ENCODE data around the gene LACRT. TPM values are rescaled to one million over a fixed set of nuclear protein-coding genes. Genes with fewer than 3 reads are reported as not detected.

LACRT gene
- polyA plus RNA-seq, 1 donor (not counting 4 experiments of a cell fraction or from before 2014, with no cell fraction given) = not detected

DNA sequence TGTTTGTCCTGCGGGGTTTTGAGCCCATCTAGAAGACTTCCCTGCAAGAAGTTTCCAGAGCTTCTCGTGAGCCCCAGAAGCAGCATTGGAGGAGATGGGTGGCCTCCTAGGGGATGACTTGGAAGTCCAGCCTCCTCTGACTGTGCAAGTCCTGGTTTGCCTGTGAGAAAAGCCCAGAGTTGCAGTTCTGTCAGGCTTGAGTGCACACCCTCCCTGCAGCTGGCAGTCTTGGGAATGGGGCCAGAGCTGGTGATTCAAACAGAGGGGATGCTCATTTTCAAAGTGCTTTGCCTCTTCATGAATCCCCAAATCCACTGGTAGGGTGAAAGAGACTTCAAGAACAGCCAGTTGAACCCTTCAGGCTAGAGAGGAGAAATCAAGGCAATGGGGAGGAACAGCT lies 42.4 kb downstream of the LACRT start:
- no peak overlapping the region for H3K4me3 ChIP-seq (ENCODE audit: control insufficient read depth in 2 of 3, extremely low read depth in 1 of 3, insufficient read depth in 2 of 3, low read depth in 1 of 3, low read length in 3 of 3)
- H3K36me3 ChIP-seq (ENCODE audit: control insufficient read depth in 2 of 2, extremely low read depth in 1 of 2, insufficient read depth in 2 of 2, low read length in 2 of 2) = no peaks in the 10 kb centered on the region
- H3K9me1 ChIP-seq (ENCODE audit: control insufficient read depth, extremely low read depth, insufficient read depth, low read length) = no peaks in the 10 kb centered on the region
- peaks cover 37% of the 10 kb centered on the region for H3K27me3 ChIP-seq (ENCODE audit: control insufficient read depth, extremely low read depth, insufficient read depth, low read length)
- FAIRE-seq = no peak
- H3K9me3 ChIP-seq (ENCODE audit: control insufficient read depth, low read depth, low read length) = no peaks in the 10 kb centered on the region
- TF ChIP-seq, protein P1, sequence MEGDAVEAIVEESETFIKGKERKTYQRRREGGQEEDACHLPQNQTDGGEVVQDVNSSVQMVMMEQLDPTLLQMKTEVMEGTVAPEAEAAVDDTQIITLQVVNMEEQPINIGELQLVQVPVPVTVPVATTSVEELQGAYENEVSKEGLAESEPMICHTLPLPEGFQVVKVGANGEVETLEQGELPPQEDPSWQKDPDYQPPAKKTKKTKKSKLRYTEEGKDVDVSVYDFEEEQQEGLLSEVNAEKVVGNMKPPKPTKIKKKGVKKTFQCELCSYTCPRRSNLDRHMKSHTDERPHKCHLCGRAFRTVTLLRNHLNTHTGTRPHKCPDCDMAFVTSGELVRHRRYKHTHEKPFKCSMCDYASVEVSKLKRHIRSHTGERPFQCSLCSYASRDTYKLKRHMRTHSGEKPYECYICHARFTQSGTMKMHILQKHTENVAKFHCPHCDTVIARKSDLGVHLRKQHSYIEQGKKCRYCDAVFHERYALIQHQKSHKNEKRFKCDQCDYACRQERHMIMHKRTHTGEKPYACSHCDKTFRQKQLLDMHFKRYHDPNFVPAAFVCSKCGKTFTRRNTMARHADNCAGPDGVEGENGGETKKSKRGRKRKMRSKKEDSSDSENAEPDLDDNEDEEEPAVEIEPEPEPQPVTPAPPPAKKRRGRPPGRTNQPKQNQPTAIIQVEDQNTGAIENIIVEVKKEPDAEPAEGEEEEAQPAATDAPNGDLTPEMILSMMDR (optimal IDR thresholded peaks at IDR 0.05 in 1 of 3, IDR thresholded peaks at IDR 0.05 in 1 of 3, conservative IDR thresholded peaks at IDR 0.05 in 1 of 3; ENCODE audit: extremely low read depth in 1 of 3, insufficient read depth in 2 of 3, low read length in 3 of 3) = no peak
- no peak for TF ChIP-seq EZH2 (IDR thresholded peaks at IDR 0.05; ENCODE audit: low read length)
- dilution Hi-C loops (cut with MboI; ENCODE audit: extremely low pct_ligation_motif_present, low sequenced_read_pairs) = no loop called here
- H3K27ac ChIP-seq (ENCODE audit: control insufficient read depth, insufficient read depth, low read length) = no peak overlapping the region
- H3K9ac ChIP-seq (ENCODE audit: control insufficient read depth, extremely low read depth, insufficient read depth, low read length) = no peak overlapping the region
- no peak overlapping the region for H2AFZ ChIP-seq (ENCODE audit: control insufficient read depth, low read length)
- H3K4me2 ChIP-seq (ENCODE audit: control insufficient read depth, extremely low read depth, insufficient read depth, low read depth, low read length) = no peak overlapping the region
- DNase-seq (ENCODE audit: low read depth, low spot score) = no peak
- H4K20me1 ChIP-seq (ENCODE audit: control insufficient read depth, extremely low read depth, insufficient read depth, low read length) = no peaks in the 10 kb centered on the region
- no peaks in the 10 kb centered on the region for H3K4me1 ChIP-seq (ENCODE audit: control insufficient read depth, extremely low read depth, insufficient read depth, low read length)
- H3K79me2 ChIP-seq (ENCODE audit: control insufficient read depth, insufficient read depth, low read length) = no peaks in the 10 kb centered on the region

DNA sequence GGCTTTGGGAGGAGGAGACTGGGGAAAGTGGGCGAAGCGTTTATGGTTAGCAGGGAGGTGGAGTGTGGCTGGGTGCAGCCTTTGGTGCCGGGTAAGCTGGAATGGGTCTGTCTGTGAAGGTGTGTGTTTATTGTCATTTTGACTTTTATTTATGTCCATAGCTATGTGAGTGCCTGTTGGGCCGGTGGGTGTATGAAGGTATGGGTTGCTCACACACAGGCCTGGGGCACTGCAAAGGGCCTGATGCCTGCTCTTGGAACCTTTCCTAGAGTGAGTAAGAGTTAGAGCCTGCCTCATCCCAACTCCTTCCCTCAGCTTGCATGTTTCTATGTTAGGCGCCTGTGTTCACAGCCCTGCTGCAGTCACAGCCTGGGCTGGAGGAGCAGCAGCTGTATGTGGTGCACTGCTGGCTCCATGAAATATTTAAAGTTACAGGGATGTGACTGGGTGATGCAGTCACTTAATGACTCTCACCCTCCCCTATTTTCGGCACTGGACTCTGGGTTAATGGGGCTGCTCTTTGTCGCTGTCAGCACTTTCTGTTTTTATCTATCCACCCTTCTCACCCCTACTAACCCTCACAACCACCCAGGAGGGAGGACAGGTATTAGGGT lies 43.6 kb downstream of the LACRT start:
- no peaks in the 10 kb centered on the region for H3K9me3 ChIP-seq (ENCODE audit: control insufficient read depth, low read depth, low read length)
- TF ChIP-seq EZH2 (IDR thresholded peaks at IDR 0.05; ENCODE audit: low read length) = no peak
- TF ChIP-seq, protein P1 (optimal IDR thresholded peaks at IDR 0.05 in 1 of 3, IDR thresholded peaks at IDR 0.05 in 1 of 3, conservative IDR thresholded peaks at IDR 0.05 in 1 of 3; ENCODE audit: extremely low read depth in 1 of 3, insufficient read depth in 2 of 3, low read length in 3 of 3) = no peak
- H3K9me1 ChIP-seq (ENCODE audit: control insufficient read depth, extremely low read depth, insufficient read depth, low read length) = no peaks in the 10 kb centered on the region
- dilution Hi-C loops (cut with MboI; ENCODE audit: extremely low pct_ligation_motif_present, low sequenced_read_pairs) = no loop called here
- DNase-seq (ENCODE audit: low read depth, low spot score) (no peak), FAIRE-seq (no peak)
- no peak overlapping the region for H3K4me3 ChIP-seq (ENCODE audit: control insufficient read depth in 2 of 3, extremely low read depth in 1 of 3, insufficient read depth in 2 of 3, low read depth in 1 of 3, low read length in 3 of 3)
- H3K9ac ChIP-seq (ENCODE audit: control insufficient read depth, extremely low read depth, insufficient read depth, low read length) = no peak overlapping the region
- no peak overlapping the region for H3K27ac ChIP-seq (ENCODE audit: control insufficient read depth, insufficient read depth, low read length)
- no peaks in the 10 kb centered on the region for H3K79me2 ChIP-seq (ENCODE audit: control insufficient read depth, insufficient read depth, low read length)
- no peak overlapping the region for H2AFZ ChIP-seq (ENCODE audit: control insufficient read depth, low read length)
- H3K27me3 ChIP-seq (ENCODE audit: control insufficient read depth, extremely low read depth, insufficient read depth, low read length) = peaks cover 50% of the 10 kb centered on the region
- H3K36me3 ChIP-seq (ENCODE audit: control insufficient read depth in 2 of 2, extremely low read depth in 1 of 2, insufficient read depth in 2 of 2, low read length in 2 of 2) = no peaks in the 10 kb centered on the region
- H3K4me1 ChIP-seq (ENCODE audit: control insufficient read depth, extremely low read depth, insufficient read depth, low read length) = no peaks in the 10 kb centered on the region
- no peak overlapping the region for H3K4me2 ChIP-seq (ENCODE audit: control insufficient read depth, extremely low read depth, insufficient read depth, low read depth, low read length)
- H4K20me1 ChIP-seq (ENCODE audit: control insufficient read depth, extremely low read depth, insufficient read depth, low read length) = no peaks in the 10 kb centered on the region

All from keratinocyte (primary cell).